ENCODE measurements around the gene C1orf35. TPM values are rescaled to one million over a fixed set of nuclear protein-coding genes. Genes with fewer than 3 reads are reported as not detected.
A peak's percentile ranks its signal among the peaks of the same experiment; 100 is the strongest.

Gene C1orf35
- total and polyA plus RNA-seq, 2 experiments from 2014 or later: 36.2 to 43.7 TPM

DNA sequence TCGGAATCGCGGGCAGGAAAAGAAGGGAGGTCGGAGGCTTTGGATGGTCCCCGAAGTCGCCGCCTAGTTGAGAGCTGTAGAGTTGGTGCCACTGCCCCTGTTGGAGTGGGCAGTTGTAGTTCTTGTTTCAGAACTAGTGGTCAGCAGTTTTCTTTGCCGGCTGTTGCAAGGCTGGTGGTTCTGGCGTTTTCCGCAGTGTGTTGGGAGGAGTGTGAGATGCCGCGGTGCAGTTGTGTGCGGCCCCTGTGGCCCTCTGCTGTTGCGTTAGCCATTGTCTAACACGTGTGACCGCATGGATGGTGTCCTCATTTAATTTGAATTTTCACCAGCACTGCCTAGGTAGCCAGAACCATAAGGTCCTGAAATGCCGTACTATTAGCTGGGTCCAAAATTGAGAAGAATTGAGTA is 19.2 kb downstream of the C1orf35 start:
- peak overlapping the region; percentile 97 for H3K4me3 ChIP-seq
- no peaks in the 10 kb centered on the region for H3K27me3 ChIP-seq
- peak in 1 of 2 donors; percentile 44 for DNase-seq (ENCODE audit: low read depth in 1 of 2, low spot score in 1 of 2)
- H3K9me3 ChIP-seq (ENCODE audit: low read depth): no peaks in the 10 kb centered on the region
- H3K27ac ChIP-seq: peak overlapping the region; percentile 99
- H3K4me1 ChIP-seq (ENCODE audit: low read depth): peaks cover 51% of the 10 kb centered on the region
- no peaks in the 10 kb centered on the region for H3K36me3 ChIP-seq
- TF ChIP-seq, protein P1, sequence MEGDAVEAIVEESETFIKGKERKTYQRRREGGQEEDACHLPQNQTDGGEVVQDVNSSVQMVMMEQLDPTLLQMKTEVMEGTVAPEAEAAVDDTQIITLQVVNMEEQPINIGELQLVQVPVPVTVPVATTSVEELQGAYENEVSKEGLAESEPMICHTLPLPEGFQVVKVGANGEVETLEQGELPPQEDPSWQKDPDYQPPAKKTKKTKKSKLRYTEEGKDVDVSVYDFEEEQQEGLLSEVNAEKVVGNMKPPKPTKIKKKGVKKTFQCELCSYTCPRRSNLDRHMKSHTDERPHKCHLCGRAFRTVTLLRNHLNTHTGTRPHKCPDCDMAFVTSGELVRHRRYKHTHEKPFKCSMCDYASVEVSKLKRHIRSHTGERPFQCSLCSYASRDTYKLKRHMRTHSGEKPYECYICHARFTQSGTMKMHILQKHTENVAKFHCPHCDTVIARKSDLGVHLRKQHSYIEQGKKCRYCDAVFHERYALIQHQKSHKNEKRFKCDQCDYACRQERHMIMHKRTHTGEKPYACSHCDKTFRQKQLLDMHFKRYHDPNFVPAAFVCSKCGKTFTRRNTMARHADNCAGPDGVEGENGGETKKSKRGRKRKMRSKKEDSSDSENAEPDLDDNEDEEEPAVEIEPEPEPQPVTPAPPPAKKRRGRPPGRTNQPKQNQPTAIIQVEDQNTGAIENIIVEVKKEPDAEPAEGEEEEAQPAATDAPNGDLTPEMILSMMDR (IDR thresholded peaks at IDR 0.05; ENCODE audit: low read depth, low read length): no peak

DNA sequence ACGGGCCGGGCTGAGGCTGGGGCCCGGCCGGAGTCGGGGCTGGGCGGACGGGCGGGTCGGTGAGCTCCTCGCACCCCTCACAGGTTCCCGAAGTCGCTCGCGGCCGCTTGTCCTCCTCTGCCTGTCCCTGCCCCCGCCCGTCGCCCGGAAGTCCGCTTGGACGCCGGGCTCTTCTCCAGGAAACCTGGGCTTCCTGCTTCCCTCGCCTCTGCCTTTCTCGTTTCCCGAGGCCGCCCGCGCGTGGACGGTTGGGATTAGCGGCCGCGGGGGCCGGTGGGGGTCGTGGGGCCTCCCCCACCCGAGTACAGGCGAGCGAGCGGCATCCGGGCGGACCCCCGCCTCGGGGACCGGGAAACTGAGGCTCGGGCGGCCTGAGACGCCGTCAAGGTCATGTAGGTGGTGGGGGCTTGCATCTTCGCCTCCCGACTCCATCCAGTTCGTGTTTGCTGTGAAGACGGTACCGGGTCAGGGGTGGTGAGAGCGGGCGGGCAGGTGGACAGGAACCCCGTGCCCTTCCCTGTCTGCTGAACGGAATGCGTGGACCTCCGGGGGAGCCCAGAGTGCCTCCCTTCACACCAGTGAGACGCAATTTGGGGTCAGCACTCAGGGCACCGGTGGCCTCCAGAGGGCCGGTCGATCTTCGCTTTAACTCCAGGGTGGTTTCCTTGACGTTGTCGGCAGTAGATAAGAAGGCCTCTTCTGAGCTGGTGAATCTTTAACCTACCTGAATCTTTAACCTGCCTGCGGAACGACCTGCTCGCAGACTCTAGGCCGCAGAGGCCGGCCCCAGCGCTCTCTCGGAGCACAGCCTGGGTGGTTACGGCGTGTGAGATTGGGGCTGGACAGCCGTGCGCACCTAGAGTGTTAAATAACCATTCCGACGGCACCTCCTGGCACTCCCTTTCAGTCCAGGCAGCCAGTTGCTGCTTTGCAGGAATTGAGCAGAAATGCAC is 19.9 kb downstream of the C1orf35 start:
- Histone ChIP-seq H3K27me3 (no peaks in the 10 kb centered on the region), H3K36me3 (no peaks in the 10 kb centered on the region), H3K4me3 (peak overlapping the region; percentile 97), H3K27ac (peak overlapping the region; percentile 99), H3K4me1 (ENCODE audit: low read depth) (peaks cover 46% of the 10 kb centered on the region), H3K9me3 (ENCODE audit: low read depth) (no peaks in the 10 kb centered on the region)
- TF ChIP-seq, protein P1 (IDR thresholded peaks at IDR 0.05; ENCODE audit: low read depth, low read length): no peak
- peak; percentile 50 to 56 for DNase-seq (ENCODE audit: low read depth in 1 of 2, low spot score in 1 of 2)

DNA sequence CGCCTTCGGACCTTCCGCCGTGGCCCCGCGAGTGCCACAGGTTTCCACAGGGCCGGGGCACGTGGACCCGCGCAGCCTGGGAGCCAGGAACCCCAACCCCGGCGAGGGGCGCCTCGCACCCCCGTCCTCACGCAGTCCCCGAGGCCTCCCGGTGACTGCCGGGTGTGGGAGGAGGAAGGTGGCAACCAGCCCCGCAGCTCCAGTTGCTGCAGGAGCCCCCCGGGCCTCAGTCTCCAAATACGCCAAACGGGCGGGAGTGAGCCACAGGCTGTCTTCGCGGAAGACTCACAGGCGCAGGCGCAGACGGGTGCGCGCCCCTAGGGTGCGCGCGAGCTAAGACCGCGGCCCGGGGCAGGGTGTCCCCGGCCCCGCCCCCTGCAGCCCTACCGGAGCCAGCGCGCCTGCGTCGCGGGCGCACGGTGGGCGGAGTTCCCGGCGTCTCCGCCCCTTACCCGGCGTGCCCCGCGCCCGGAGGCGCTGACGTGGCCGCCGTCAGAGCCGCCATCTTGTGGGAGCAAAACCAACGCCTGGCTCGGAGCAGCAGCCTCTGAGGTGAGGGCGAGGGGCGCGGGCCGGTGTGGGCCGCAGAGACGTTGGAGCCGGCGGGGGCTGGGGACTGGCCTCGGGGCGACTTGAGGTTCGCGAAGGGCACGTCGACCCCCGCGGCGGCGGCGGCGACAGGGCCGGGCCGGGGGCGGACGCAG is 20.8 kb downstream of the C1orf35 start, which contains the start of gene ARF1:
Gene ARF1, plus strand, starts transcription at position 495 of the 704 bp plus-strand sequence. CDS start 14,407 bp downstream, outside the sequence.
- no peaks in the 10 kb centered on the region for H3K27me3 ChIP-seq
- peaks cover 39% of the 10 kb centered on the region for H3K4me1 ChIP-seq (ENCODE audit: low read depth)
- H3K4me3 ChIP-seq: peak within 1 kb of the TSS; percentile 97
- peak; percentile 96 to 97 for DNase-seq (ENCODE audit: low read depth in 1 of 2, low spot score in 1 of 2)
- TF ChIP-seq, protein P1 (IDR thresholded peaks at IDR 0.05; ENCODE audit: low read depth, low read length): no peak
- H3K36me3 ChIP-seq: no peaks in the 10 kb centered on the region
- no peaks in the 10 kb centered on the region for H3K9me3 ChIP-seq (ENCODE audit: low read depth)
- H3K27ac ChIP-seq: peak within 1 kb of the TSS; percentile 99

DNA sequence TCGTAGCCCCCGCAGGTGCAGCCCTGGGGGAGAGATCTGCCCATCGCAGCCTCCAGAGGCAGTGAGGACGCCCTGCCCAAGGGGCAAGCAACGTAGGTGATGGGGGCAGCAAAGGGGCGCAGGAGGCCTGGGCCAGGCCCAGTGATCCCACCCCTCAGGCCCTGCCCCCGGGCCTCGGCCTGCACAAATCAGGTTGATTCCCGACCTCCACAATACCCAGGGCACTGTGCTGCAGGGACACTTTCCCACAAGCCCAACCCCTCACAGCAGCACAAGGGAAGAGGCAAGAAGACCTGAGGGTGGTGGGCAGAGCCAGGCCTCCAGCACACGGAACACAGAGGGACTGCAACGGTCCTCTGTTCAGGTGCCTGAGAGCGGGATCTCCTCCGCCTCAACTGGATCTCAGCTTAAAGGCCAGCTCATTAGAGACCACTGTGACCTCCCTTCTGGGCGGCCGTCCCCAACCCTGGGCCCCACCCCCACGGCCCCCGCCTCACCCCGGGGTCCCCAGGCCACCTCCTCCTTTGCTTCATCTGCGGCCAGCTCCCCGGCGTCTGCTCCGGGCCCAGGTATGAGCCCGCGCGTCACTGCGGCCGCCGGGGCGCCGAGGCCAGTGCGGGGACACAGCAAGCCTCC is 21.4 kb downstream of the C1orf35 start:
- TF ChIP-seq, protein P1 (IDR thresholded peaks at IDR 0.05; ENCODE audit: low read depth, low read length): no peak
- H3K4me3 ChIP-seq: peak overlapping the region; percentile 97
- no peaks in the 10 kb centered on the region for H3K27me3 ChIP-seq
- H3K36me3 ChIP-seq: no peaks in the 10 kb centered on the region
- H3K27ac ChIP-seq: peak overlapping the region; percentile 40
- no peaks in the 10 kb centered on the region for H3K9me3 ChIP-seq (ENCODE audit: low read depth)
- peaks cover 33% of the 10 kb centered on the region for H3K4me1 ChIP-seq (ENCODE audit: low read depth)
- peak; percentile 20 to 52 for DNase-seq (ENCODE audit: low read depth in 1 of 2, low spot score in 1 of 2)

DNA sequence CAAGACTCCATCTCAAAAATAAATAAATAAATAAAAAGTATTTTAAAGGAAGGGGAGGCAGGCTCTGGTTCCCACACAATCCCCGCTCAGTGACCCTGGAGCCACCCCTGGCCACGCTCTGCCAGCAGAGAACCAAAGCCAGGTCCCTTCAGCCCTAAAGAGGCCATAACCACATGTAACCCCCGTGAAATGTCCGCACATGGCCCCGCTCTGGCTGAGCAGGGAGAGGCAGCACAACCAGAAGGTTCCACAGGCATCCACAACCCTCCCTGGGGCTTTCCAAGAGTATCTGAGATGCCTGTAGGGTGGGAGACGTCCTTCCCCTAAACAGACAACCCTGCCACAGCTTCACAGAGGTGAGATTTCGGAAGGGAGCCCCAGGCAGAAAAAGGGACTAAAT is 22.0 kb downstream of the C1orf35 start:
- Histone ChIP-seq H3K9me3 (ENCODE audit: low read depth) (no peaks in the 10 kb centered on the region), H3K27ac (no peak overlapping the region), H3K36me3 (no peaks in the 10 kb centered on the region), H3K4me1 (ENCODE audit: low read depth) (peaks cover 27% of the 10 kb centered on the region), H3K27me3 (no peaks in the 10 kb centered on the region), H3K4me3 (no peak overlapping the region)
- no peak for DNase-seq (ENCODE audit: low read depth in 1 of 2, low spot score in 1 of 2)
- TF ChIP-seq, protein P1 (IDR thresholded peaks at IDR 0.05; ENCODE audit: low read depth, low read length): no peak
